HG02938 (cell line): ENCODE measurements around the gene MVP.

Experiments used
- ATAC-seq: cut with Tn5 transposase; IDR thresholded peaks from one replicate; pipeline ENCODE4 v1.9.1; 2021; ENCODE audit warnings: mild to moderate bottlenecking, moderate library complexity; ENCODE audit not compliant: unreplicated experiment

MVP gene

GRCh38 chr16:29840240-29840639 lies 20.0 kb downstream of the MVP start:
- no peak for ATAC-seq

- no peak for ATAC-seq
Observed at GRCh38 chr16:29841631-29842030, 21.4 kb downstream of the MVP start.

- no peak for ATAC-seq
Observed at GRCh38 chr16:29842732-29843346, 22.6 kb downstream of the MVP start.

- ATAC-seq: no peak
Observed at GRCh38 chr16:29843931-29844330, 23.7 kb downstream of the MVP start.

- no peak for ATAC-seq
Observed at GRCh38 chr16:29844575-29845331, 24.5 kb downstream of the MVP start.

- ATAC-seq: no peak
Observed at GRCh38 chr16:29845656-29846055, 25.4 kb downstream of the MVP start.

GRCh38 chr16:29848420-29849297 lies 28.4 kb downstream of the MVP start:
- ATAC-seq: no peak

- ATAC-seq: no peak
Observed at GRCh38 chr16:29849505-29849904, 29.2 kb downstream of the MVP start.

- no peak for ATAC-seq
Observed at GRCh38 chr16:29850998-29851397, 30.7 kb downstream of the MVP start.

- ATAC-seq: no peak
Observed at GRCh38 chr16:29852654-29853053, 32.4 kb downstream of the MVP start.

GRCh38 chr16:29854520-29855100 lies 34.3 kb downstream of the MVP start:
- ATAC-seq: no peak

GRCh38 chr16:29857133-29857760 lies 37.0 kb downstream of the MVP start:
- no peak for ATAC-seq

- ATAC-seq: no peak
Observed at GRCh38 chr16:29858149-29858849, 38.0 kb downstream of the MVP start.

- ATAC-seq: no peak
Observed at GRCh38 chr16:29858974-29859373, 38.7 kb downstream of the MVP start.

GRCh38 chr16:29860218-29860617 lies 40.0 kb downstream of the MVP start:
- ATAC-seq: no peak

- no peak for ATAC-seq
Observed at GRCh38 chr16:29862383-29862883, 42.2 kb downstream of the MVP start.

- peak; percentile 86 for ATAC-seq
Observed at GRCh38 chr16:29862884-29863668, 42.8 kb downstream of the MVP start, which contains the start of gene CDIPT. Gene CDIPT (minus strand): TSS chr16:29863226. CDS start chr16:29862857, 369 bp downstream.

GRCh38 chr16:29863669-29863984 lies 43.4 kb downstream of the MVP start:
- ATAC-seq: no peak

- no peak for ATAC-seq
Observed at GRCh38 chr16:29864205-29864604, 43.9 kb downstream of the MVP start.
